ENCODE measurements around the gene RAB6A.

RAB6A gene

GRCh38 chr11:73804712-73805111, 43.8 kb upstream of the RAB6A start:
- H3K9me3 ChIP-seq (ENCODE audit: control insufficient read depth, insufficient read depth, low read length), result no peaks in the 10 kb centered on the region
- H3K4me3 ChIP-seq (ENCODE audit: low read length), result no peak overlapping the region
- H3K4me2 ChIP-seq (ENCODE audit: low read length), result no peak overlapping the region
- H3K36me3 ChIP-seq (ENCODE audit: control insufficient read depth, low read length), result peaks cover 30% of the 10 kb centered on the region
- H3F3A ChIP-seq (ENCODE audit: control insufficient read depth, insufficient read depth), result no peaks in the 10 kb centered on the region
- H3K9me2 ChIP-seq (replicated peaks; ENCODE audit: control insufficient read depth, low read length), result no peaks in the 10 kb centered on the region
- peaks cover 44% of the 10 kb centered on the region for H3K79me2 ChIP-seq (ENCODE audit: control insufficient read depth, low read length)
- TF ChIP-seq CTCF (IDR thresholded peaks at IDR 0.05; ENCODE audit: low read depth, low read length, poor library complexity, severe bottlenecking) (no peak), EZH2phosphoT487 (IDR thresholded peaks at IDR 0.05; ENCODE audit: borderline replicate concordance, low read length) (no peak)
- H3K4me1 ChIP-seq (ENCODE audit: control insufficient read depth, low read length), result no peaks in the 10 kb centered on the region
- H3K27me3 ChIP-seq (ENCODE audit: control insufficient read depth, low read length), result no peaks in the 10 kb centered on the region
- H3K27ac ChIP-seq (ENCODE audit: low read depth, low read length), result no peak overlapping the region
- no peaks in the 10 kb centered on the region for H4K20me1 ChIP-seq (ENCODE audit: control insufficient read depth, insufficient read depth, low read depth, low read length)

- H3K79me2 ChIP-seq (ENCODE audit: control insufficient read depth, low read length), result peaks cover 69% of the 10 kb centered on the region
- no peaks in the 10 kb centered on the region for H3F3A ChIP-seq (ENCODE audit: control insufficient read depth, insufficient read depth)
- H3K4me3 ChIP-seq (ENCODE audit: low read length), result no peak overlapping the region
- no peaks in the 10 kb centered on the region for H3K9me3 ChIP-seq (ENCODE audit: control insufficient read depth, insufficient read depth, low read length)
- H3K9me2 ChIP-seq (replicated peaks; ENCODE audit: control insufficient read depth, low read length), result no peaks in the 10 kb centered on the region
- TF ChIP-seq CTCF (IDR thresholded peaks at IDR 0.05; ENCODE audit: low read depth, low read length, poor library complexity, severe bottlenecking) (no peak), EZH2phosphoT487 (IDR thresholded peaks at IDR 0.05; ENCODE audit: borderline replicate concordance, low read length) (no peak)
- H3K36me3 ChIP-seq (ENCODE audit: control insufficient read depth, low read length), result peaks cover 22% of the 10 kb centered on the region
- H3K4me2 ChIP-seq (ENCODE audit: low read length), result no peak overlapping the region
- H3K27me3 ChIP-seq (ENCODE audit: control insufficient read depth, low read length), result no peaks in the 10 kb centered on the region
- H3K4me1 ChIP-seq (ENCODE audit: control insufficient read depth, low read length), result no peaks in the 10 kb centered on the region
- no peak overlapping the region for H3K27ac ChIP-seq (ENCODE audit: low read depth, low read length)
- no peaks in the 10 kb centered on the region for H4K20me1 ChIP-seq (ENCODE audit: control insufficient read depth, insufficient read depth, low read depth, low read length)
Measured at GRCh38 chr11:73801136-73801535, 40.3 kb upstream of the RAB6A start.

GRCh38 chr11:73800276-73800806, 39.5 kb upstream of the RAB6A start:
- Histone ChIP-seq H3K27ac (ENCODE audit: low read depth, low read length) (no peak overlapping the region), H3K79me2 (ENCODE audit: control insufficient read depth, low read length) (peaks cover 69% of the 10 kb centered on the region), H3K4me1 (ENCODE audit: control insufficient read depth, low read length) (no peaks in the 10 kb centered on the region), H4K20me1 (ENCODE audit: control insufficient read depth, insufficient read depth, low read depth, low read length) (no peaks in the 10 kb centered on the region), H3K9me3 (ENCODE audit: control insufficient read depth, insufficient read depth, low read length) (no peaks in the 10 kb centered on the region), H3K4me2 (ENCODE audit: low read length) (no peak overlapping the region), H3K4me3 (ENCODE audit: low read length) (no peak overlapping the region), H3K9me2 (replicated peaks; ENCODE audit: control insufficient read depth, low read length) (no peaks in the 10 kb centered on the region), H3K36me3 (ENCODE audit: control insufficient read depth, low read length) (peaks cover 20% of the 10 kb centered on the region), H3K27me3 (ENCODE audit: control insufficient read depth, low read length) (no peaks in the 10 kb centered on the region), H3F3A (ENCODE audit: control insufficient read depth, insufficient read depth) (no peaks in the 10 kb centered on the region)
- TF ChIP-seq EZH2phosphoT487 (IDR thresholded peaks at IDR 0.05; ENCODE audit: borderline replicate concordance, low read length), result no peak
- no peak for TF ChIP-seq CTCF (IDR thresholded peaks at IDR 0.05; ENCODE audit: low read depth, low read length, poor library complexity, severe bottlenecking)
